K562 (cell line): ENCODE results near the gene LAGE3. TPM values are rescaled to one million over a fixed set of nuclear protein-coding genes. Genes with fewer than 3 reads are reported as not detected.
A peak's percentile ranks its signal among the peaks of the same experiment; 100 is the strongest.

Experiments
- BMI1 ChIP-seq: fragments of 150-350 bp; IDR thresholded peaks from 2 replicates; pipeline ENCODE4 v1.6.1; 2014; ENCODE audit warnings: low read length
- CBX5 ChIP-seq: IDR thresholded peaks from 2 replicates; pipeline ENCODE4 v1.6.1; 2014; ENCODE audit warnings: low read depth, borderline replicate concordance
- CEBPG ChIP-seq, 3 experiments: fragments of 200-800 bp in 1 of 3; sonication (Bioruptor generic) in 1 of 3; sonication (generic) in 1 of 3; formaldehyde crosslinking in 1 of 3; IDR thresholded peaks in 2 of 3; conservative IDR thresholded peaks in 1 of 3; 2 replicates each; pipeline versions ENCODE4 v1.6.1 to v1.8.0; 2016 to 2022; ENCODE audit warnings: missing compliant biosample characterization in 2 of 3, missing genetic modification characterization in 2 of 3, mild to moderate bottlenecking in 1 of 3, missing genetic modification reagents in 1 of 3
- CHD1 ChIP-seq: fragments of 200-600 bp; sonication (generic); IDR thresholded peaks from one replicate; pipeline ENCODE4 v1.6.1; 2012; ENCODE audit warnings: mild to moderate bottlenecking, moderate library complexity, low read length, inconsistent platforms
- GATAD2A ChIP-seq: fragments of 450-650 bp; IDR thresholded peaks from 2 replicates; pipeline ENCODE4 v1.6.1; 2017
- HDAC6 ChIP-seq: IDR thresholded peaks from 2 replicates; pipeline ENCODE4 v1.6.1; 2012; ENCODE audit warnings: low read depth, mild to moderate bottlenecking, control low read depth, inconsistent platforms, low read length, moderate library complexity
- HDAC8 ChIP-seq: fragments of 450-650 bp; IDR thresholded peaks from 2 replicates; pipeline ENCODE4 v1.6.1; 2016; ENCODE audit warnings: mild to moderate bottlenecking, missing genetic modification characterization, moderate library complexity, missing compliant biosample characterization
- HNRNPLL ChIP-seq: fragments of 200-400 bp; formaldehyde crosslinking; IDR thresholded peaks from 2 replicates; pipeline ENCODE4 v1.6.1; 2017; ENCODE audit warnings: low read length, low read depth, mild to moderate bottlenecking; ENCODE audit not compliant: poor library complexity, severe bottlenecking
- ILF3 ChIP-seq: fragments of 450-650 bp; IDR thresholded peaks from 2 replicates; pipeline ENCODE4 v1.6.1; 2018; ENCODE audit warnings: antibody characterized with exemption, mild to moderate bottlenecking, moderate library complexity, borderline replicate concordance
- LEF1 ChIP-seq: fragments of 450-650 bp; IDR thresholded peaks from 2 replicates; pipeline ENCODE4 v1.6.1; 2016; ENCODE audit warnings: mild to moderate bottlenecking
- MYC ChIP-seq, 2 experiments: fragments of 250-450 bp in 1 of 2; sonication (Bioruptor Pico) in 1 of 2; IDR thresholded peaks; 2 replicates each; pipeline versions ENCODE4 v1.5.1 to v1.6.1; 2012 to 2021; ENCODE audit warnings: low read depth in 2 of 2, borderline replicate concordance in 1 of 2, improper control_type of control experiment in 1 of 2, low read length in 1 of 2, mild to moderate bottlenecking in 1 of 2, moderate library complexity in 1 of 2
- NRF1 ChIP-seq, 2 experiments: fragments of 450-650 bp; IDR thresholded peaks in 1 of 2; conservative IDR thresholded peaks in 1 of 2; 2 replicates each; pipeline ENCODE4 v1.6.1; 2014; ENCODE audit warnings: mild to moderate bottlenecking in 2 of 2
- PHB2 ChIP-seq: fragments of 450-650 bp; IDR thresholded peaks from 2 replicates; pipeline ENCODE4 v1.6.1; 2017; ENCODE audit warnings: low read depth
- PML ChIP-seq: IDR thresholded peaks from 2 replicates; pipeline ENCODE4 v1.6.1; 2012; ENCODE audit warnings: low read length, inconsistent platforms
- PYGO2 ChIP-seq: fragments of 450-650 bp; IDR thresholded peaks from 2 replicates; pipeline ENCODE4 v1.6.1; 2016; ENCODE audit warnings: mild to moderate bottlenecking, missing genetic modification characterization, moderate library complexity, missing compliant biosample characterization
- SMAD2 ChIP-seq: fragments of 150-350 bp; IDR thresholded peaks from 2 replicates; pipeline ENCODE4 v1.6.1; 2014; ENCODE audit warnings: low read depth, mild to moderate bottlenecking, low read length
- SMARCA4 ChIP-seq: fragments of 450-650 bp; IDR thresholded peaks from 2 replicates; pipeline ENCODE4 v1.6.1; 2016
- SPI1 ChIP-seq: IDR thresholded peaks from 2 replicates; pipeline ENCODE4 v1.6.1; 2011; ENCODE audit warnings: low read depth, low read length, control low read depth, borderline replicate concordance
- SREBF1 ChIP-seq: fragments of 150-350 bp; IDR thresholded peaks from 2 replicates; pipeline ENCODE4 v1.6.1; 2014; ENCODE audit warnings: antibody characterized with exemption, low read depth, low read length, borderline replicate concordance
- TOE1 ChIP-seq, 2 experiments: fragments of 450-650 bp in 1 of 2; sonication (generic) in 1 of 2; formaldehyde crosslinking in 1 of 2; IDR thresholded peaks; 2 replicates each; pipeline versions ENCODE4 v1.7.1 to v1.8.0; 2016 to 2022; ENCODE audit warnings: borderline replicate concordance in 2 of 2, mild to moderate bottlenecking in 2 of 2, antibody characterized with exemption in 1 of 2, inconsistent platforms in 1 of 2, low read depth in 1 of 2, missing genetic modification reagents in 1 of 2, moderate library complexity in 1 of 2
- ZNF184 ChIP-seq: sonication (generic); formaldehyde crosslinking; IDR thresholded peaks from 2 replicates; pipeline ENCODE4 v1.5.0; 2020; ENCODE audit warnings: missing genetic modification reagents
- ZNF232 ChIP-seq: sonication (generic); formaldehyde crosslinking; IDR thresholded peaks from 2 replicates; pipeline ENCODE4 v1.8.0; 2022; ENCODE audit warnings: mild to moderate bottlenecking, missing genetic modification reagents
- ZNF280A ChIP-seq: fragments of 450-650 bp; IDR thresholded peaks from 2 replicates; pipeline ENCODE4 v1.6.1; 2018; ENCODE audit warnings: mild to moderate bottlenecking, low read depth; ENCODE audit not compliant: partially characterized antibody
- ZNF282 ChIP-seq: sonication (generic); formaldehyde crosslinking; IDR thresholded peaks from 2 replicates; pipeline ENCODE4 v1.8.1; 2023; ENCODE audit warnings: missing genetic modification reagents
- ZNF3 ChIP-seq: fragments of 250-450 bp; sonication (Bioruptor Pico); IDR thresholded peaks from 2 replicates; pipeline ENCODE4 v1.5.0; 2021; ENCODE audit warnings: mild to moderate bottlenecking, moderate library complexity
- ZNF354B ChIP-seq: fragments of 250-450 bp; sonication (Bioruptor Pico); IDR thresholded peaks from 2 replicates; pipeline ENCODE4 v1.4.0; 2020
- polyA plus RNA-seq, 8 experiments: library from polyadenylated mRNA; depleted of rRNA in 4 of 8; stranded (reverse) in 5 of 8; unstranded in 3 of 8; fragments of >200 nt; fragmentation: Nextera tagmentation in 2 of 8; fragmentation: Illumina TruSeq in 1 of 8; extraction: Ambion mirVana in 2 of 8; extraction: Trizol in 1 of 8; gene quantifications; 2 replicates each; pipeline versions ENCODE4 v1.2.1 to v1.2.3, GENCODE V29; 2011 to 2014; ENCODE audit warnings: inconsistent platforms in 1 of 8, missing spikeins in 1 of 8
- total RNA-seq, 7 experiments: library from RNA; depleted of rRNA in 6 of 7; stranded (reverse); fragments of >200 nt in 6 of 7; fragmentation: Illumina TruSeq in 2 of 7; extraction: Trizol in 2 of 7; gene quantifications; 2 replicates each; pipeline versions ENCODE4 v1.2.1 to v1.2.3, GENCODE V29; 2011 to 2021; ENCODE audit warnings: low replicate concordance in 1 of 7
- TF ChIP-seq, protein P1 (sequence below): sonication (generic); formaldehyde crosslinking; IDR thresholded peaks from 2 replicates; pipeline ENCODE4 v1.8.1; 2023; ENCODE audit warnings: mild to moderate bottlenecking, missing genetic modification reagents, moderate library complexity

Gene LAGE3
- total and polyA plus RNA-seq, 9 of the 15 experiments (the other 6 are each of a cell fraction or from before 2014, with no cell fraction given), result 28.2 to 125 (median 35.8) TPM

GRCh38 chrX:154478728-154479622, at the start of gene LAGE3 (continued):
- peak; percentile 58; the same call in 1 of the 2 replicates for TF ChIP-seq TOE1 (IDR thresholded peaks at IDR 0.05; ENCODE audit: borderline replicate concordance)
- TF ChIP-seq TOE1 (CRISPR knock-in tag; IDR thresholded peaks at IDR 0.05; ENCODE audit: borderline replicate concordance, low read depth), result no peak
- peak; percentile 98 for TF ChIP-seq NRF1 (conservative IDR thresholded peaks at IDR 0.05 in 1 of 2, IDR thresholded peaks at IDR 0.05 in 1 of 2)
- no peak for TF ChIP-seq SREBF1
- no peak for TF ChIP-seq ZNF280A
- no peak for TF ChIP-seq HDAC6
- peak; percentile 96 for TF ChIP-seq MYC (IDR thresholded peaks at IDR 0.05; ENCODE audit: low read depth, low read length)
- no peak; the same call in 1 of the 2 replicates for TF ChIP-seq MYC (CRISPR knock-in tag; IDR thresholded peaks at IDR 0.05; ENCODE audit: borderline replicate concordance, low read depth)
- no peak for TF ChIP-seq ZNF3 (CRISPR knock-in tag)
- no peak for TF ChIP-seq CHD1
- no peak for TF ChIP-seq CEBPG (CRISPR knock-in tag; IDR thresholded peaks at IDR 0.05)
- TF ChIP-seq CEBPG (tag; conservative IDR thresholded peaks at IDR 0.05 in 1 of 2, IDR thresholded peaks at IDR 0.05 in 1 of 2), result no peak
- no peak; the same call in 1 of the 2 replicates for TF ChIP-seq PML
- TF ChIP-seq SMAD2, result no peak
- no peak for TF ChIP-seq BMI1
- TF ChIP-seq ZNF282 (CRISPR knock-in tag), result 0 out of 2 replicates have a peak, but pooled peaks have one; percentile 58
- TF ChIP-seq SMARCA4, result no peak
- no peak for TF ChIP-seq LEF1
- no peak for TF ChIP-seq ZNF232 (CRISPR knock-in tag)
- no peak for TF ChIP-seq CBX5
- TF ChIP-seq SPI1, result no peak
- TF ChIP-seq ZNF184, result no peak
- TF ChIP-seq ILF3, result no peak
- no peak for TF ChIP-seq PHB2
- TF ChIP-seq GATAD2A, result no peak
- no peak for TF ChIP-seq HDAC8
- no peak for TF ChIP-seq PYGO2 (tag)
- TF ChIP-seq ZNF354B (CRISPR knock-in tag), result no peak
- TF ChIP-seq, protein P1, sequence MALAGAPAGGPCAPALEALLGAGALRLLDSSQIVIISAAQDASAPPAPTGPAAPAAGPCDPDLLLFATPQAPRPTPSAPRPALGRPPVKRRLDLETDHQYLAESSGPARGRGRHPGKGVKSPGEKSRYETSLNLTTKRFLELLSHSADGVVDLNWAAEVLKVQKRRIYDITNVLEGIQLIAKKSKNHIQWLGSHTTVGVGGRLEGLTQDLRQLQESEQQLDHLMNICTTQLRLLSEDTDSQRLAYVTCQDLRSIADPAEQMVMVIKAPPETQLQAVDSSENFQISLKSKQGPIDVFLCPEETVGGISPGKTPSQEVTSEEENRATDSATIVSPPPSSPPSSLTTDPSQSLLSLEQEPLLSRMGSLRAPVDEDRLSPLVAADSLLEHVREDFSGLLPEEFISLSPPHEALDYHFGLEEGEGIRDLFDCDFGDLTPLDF (CRISPR knock-in tag), result peak; percentile 99
- peak; percentile 20 for TF ChIP-seq HNRNPLL
